ENCODE results near the gene UBE2D1. TPM values are rescaled to one million over a fixed set of nuclear protein-coding genes. Genes with fewer than 3 reads are reported as not detected.

Gene UBE2D1
- total and polyA plus RNA-seq, 2 of the 13 experiments (the other 11 are each of a cell fraction or from before 2014, with no cell fraction given) = 6.2 to 13.8 TPM

- TF ChIP-seq KIAA2018 (CRISPR knock-in tag; IDR thresholded peaks at IDR 0.05; ENCODE audit: borderline replicate concordance) = no peak
- TF ChIP-seq ZNF691 (CRISPR knock-in tag; IDR thresholded peaks at IDR 0.05; ENCODE audit: borderline replicate concordance, low read depth) = no peak
- TF ChIP-seq NKX3-1 (CRISPR knock-in tag; IDR thresholded peaks at IDR 0.05) = no peak
- TF ChIP-seq SMAD9 (CRISPR knock-in tag; IDR thresholded peaks at IDR 0.05) = no peak
- TF ChIP-seq SNAPC4 (CRISPR knock-in tag; IDR thresholded peaks at IDR 0.05) = no peak
Observed at GRCh38 chr10:58358314-58358933, 23.6 kb downstream of the UBE2D1 start (continued).

All from HepG2 (cell line).